ENCODE data around the gene ROR2.

The ROR2 gene

GRCh38 chr9:91790917-91791316 is 159.1 kb downstream of the ROR2 start:
- H3K27ac ChIP-seq (ENCODE audit: low read depth, low read length): no peak overlapping the region
- H3K9me3 ChIP-seq (ENCODE audit: insufficient read depth, low read length): no peaks in the 10 kb centered on the region
- H3K79me2 ChIP-seq (ENCODE audit: insufficient read depth, low read length): no peaks in the 10 kb centered on the region
- no peak overlapping the region for H3K4me2 ChIP-seq (ENCODE audit: low read depth, low read length, poor library complexity, severe bottlenecking)
- H3K27me3 ChIP-seq (ENCODE audit: low read length): no peaks in the 10 kb centered on the region
- H2AFZ ChIP-seq (ENCODE audit: low read depth, low read length, severe bottlenecking): no peak overlapping the region
- H3F3A ChIP-seq (ENCODE audit: insufficient read depth): no peaks in the 10 kb centered on the region
- H3K9me2 ChIP-seq (replicated peaks; ENCODE audit: insufficient read depth, low read length): no peaks in the 10 kb centered on the region
- no peak overlapping the region for H3K9ac ChIP-seq (ENCODE audit: low read length)
- H4K20me1 ChIP-seq (ENCODE audit: low read depth, low read length): no peaks in the 10 kb centered on the region
- no peaks in the 10 kb centered on the region for H3K36me3 ChIP-seq (ENCODE audit: low read length)
- TF ChIP-seq EZH2phosphoT487 (conservative IDR thresholded peaks at IDR 0.05; ENCODE audit: low read length) (no peak), CTCF (IDR thresholded peaks at IDR 0.05; ENCODE audit: insufficient read depth, low read length, poor library complexity, severe bottlenecking) (no peak)
- no peak overlapping the region for H3K4me3 ChIP-seq (ENCODE audit: insufficient read depth, low read length, poor library complexity, severe bottlenecking)

- H3K27ac ChIP-seq (ENCODE audit: low read depth, low read length): no peak overlapping the region
- H3K4me3 ChIP-seq (ENCODE audit: insufficient read depth, low read length, poor library complexity, severe bottlenecking): no peak overlapping the region
- H3K9ac ChIP-seq (ENCODE audit: low read length): no peak overlapping the region
- H4K20me1 ChIP-seq (ENCODE audit: low read depth, low read length): no peaks in the 10 kb centered on the region
- no peaks in the 10 kb centered on the region for H3F3A ChIP-seq (ENCODE audit: insufficient read depth)
- no peaks in the 10 kb centered on the region for H3K9me3 ChIP-seq (ENCODE audit: insufficient read depth, low read length)
- no peaks in the 10 kb centered on the region for H3K27me3 ChIP-seq (ENCODE audit: low read length)
- no peaks in the 10 kb centered on the region for H3K9me2 ChIP-seq (replicated peaks; ENCODE audit: insufficient read depth, low read length)
- no peak overlapping the region for H2AFZ ChIP-seq (ENCODE audit: low read depth, low read length, severe bottlenecking)
- H3K36me3 ChIP-seq (ENCODE audit: low read length): no peaks in the 10 kb centered on the region
- H3K4me2 ChIP-seq (ENCODE audit: low read depth, low read length, poor library complexity, severe bottlenecking): no peak overlapping the region
- H3K79me2 ChIP-seq (ENCODE audit: insufficient read depth, low read length): no peaks in the 10 kb centered on the region
- TF ChIP-seq EZH2phosphoT487 (conservative IDR thresholded peaks at IDR 0.05; ENCODE audit: low read length) (no peak), CTCF (IDR thresholded peaks at IDR 0.05; ENCODE audit: insufficient read depth, low read length, poor library complexity, severe bottlenecking) (no peak)
These were observed 160.1 kb downstream of the ROR2 start for GRCh38 chr9:91789941-91790340.

GRCh38 chr9:91787931-91788330 is 162.1 kb downstream of the ROR2 start:
- no peak overlapping the region for H2AFZ ChIP-seq (ENCODE audit: low read depth, low read length, severe bottlenecking)
- no peaks in the 10 kb centered on the region for H3K36me3 ChIP-seq (ENCODE audit: low read length)
- H3K9ac ChIP-seq (ENCODE audit: low read length): no peak overlapping the region
- no peaks in the 10 kb centered on the region for H3K27me3 ChIP-seq (ENCODE audit: low read length)
- no peaks in the 10 kb centered on the region for H3K9me3 ChIP-seq (ENCODE audit: insufficient read depth, low read length)
- no peak overlapping the region for H3K4me2 ChIP-seq (ENCODE audit: low read depth, low read length, poor library complexity, severe bottlenecking)
- no peaks in the 10 kb centered on the region for H4K20me1 ChIP-seq (ENCODE audit: low read depth, low read length)
- no peak overlapping the region for H3K27ac ChIP-seq (ENCODE audit: low read depth, low read length)
- H3F3A ChIP-seq (ENCODE audit: insufficient read depth): no peaks in the 10 kb centered on the region
- no peaks in the 10 kb centered on the region for H3K79me2 ChIP-seq (ENCODE audit: insufficient read depth, low read length)
- TF ChIP-seq CTCF (IDR thresholded peaks at IDR 0.05; ENCODE audit: insufficient read depth, low read length, poor library complexity, severe bottlenecking): no peak
- TF ChIP-seq EZH2phosphoT487 (conservative IDR thresholded peaks at IDR 0.05; ENCODE audit: low read length): no peak
- no peak overlapping the region for H3K4me3 ChIP-seq (ENCODE audit: insufficient read depth, low read length, poor library complexity, severe bottlenecking)
- H3K9me2 ChIP-seq (replicated peaks; ENCODE audit: insufficient read depth, low read length): no peaks in the 10 kb centered on the region
